Measurements from ENCODE around the gene EPB41L2.
A peak's percentile ranks its signal among the peaks of the same experiment; 100 is the strongest.
"Not testable (repeated sequence)": the region's sequence is repeated elsewhere in the genome, so short reads cannot be mapped to it uniquely, and the experiment has no call there.

Gene EPB41L2

DNA sequence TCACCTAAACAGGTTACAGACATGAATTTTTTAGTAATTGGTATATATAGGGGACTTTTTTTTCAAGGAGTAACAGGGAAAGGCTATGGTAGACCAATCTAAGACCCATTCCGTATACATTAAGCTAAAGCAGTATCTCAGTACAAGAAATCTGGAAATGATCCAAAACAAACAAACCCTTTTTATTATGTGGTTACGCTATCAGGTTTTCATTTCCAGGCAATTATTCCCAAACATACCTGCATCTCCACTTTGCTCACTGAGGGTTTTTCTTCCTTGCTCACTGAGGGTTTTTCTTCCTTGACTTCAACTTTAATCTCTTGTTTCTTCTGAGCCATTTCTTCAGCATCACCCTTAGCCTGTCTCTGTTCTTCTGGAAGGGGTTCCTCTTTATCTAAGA is 107.3 kb downstream of the EPB41L2 start:
- H3K4me2 ChIP-seq: no peak overlapping the region
- peaks cover 36 to 59% (median 51%) of the 10 kb centered on the region in 11 experiments for H3K36me3 ChIP-seq
- H3K4me3 ChIP-seq: no peak overlapping the region
- no peak for TF ChIP-seq Cebpa-rat (IDR thresholded peaks at IDR 0.05)
- no peaks in the 10 kb centered on the region for H3K4me1 ChIP-seq
- no peaks in the 10 kb centered on the region for H4K20me1 ChIP-seq
- H3K27me3 ChIP-seq: no peaks in the 10 kb centered on the region
- H3K9me3 ChIP-seq (replicated peaks in 1 of 11): peaks cover 6 to 40% (median 27%) of the 10 kb centered on the region in 11 experiments; a peak in 19 of 22 replicates
- H3K9ac ChIP-seq: no peak overlapping the region
- no peak overlapping the region for H3K27ac ChIP-seq

DNA sequence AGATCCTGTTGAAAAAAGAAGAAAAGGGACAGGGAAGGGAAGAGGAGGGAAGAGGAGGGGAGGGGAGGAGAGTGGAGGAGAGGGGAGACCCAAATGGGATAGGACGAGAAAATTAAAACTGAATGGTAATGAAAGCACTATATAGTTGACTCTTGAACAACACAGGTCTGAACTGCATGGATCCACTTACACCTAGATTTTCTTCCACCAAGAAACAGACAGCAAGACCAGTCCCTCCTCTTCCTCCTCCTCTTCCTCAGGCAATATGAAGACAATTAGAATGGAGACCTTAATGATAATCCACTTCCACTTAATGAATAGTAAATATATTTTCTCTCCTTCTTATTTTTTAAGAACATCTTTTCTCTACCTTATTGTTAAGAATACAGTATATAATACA is 113.5 kb downstream of the EPB41L2 start:
- no peak for TF ChIP-seq Cebpa-rat (IDR thresholded peaks at IDR 0.05)
- H4K20me1 ChIP-seq: no peaks in the 10 kb centered on the region
- no peaks in the 10 kb centered on the region for H3K27me3 ChIP-seq
- no peak overlapping the region for H3K9ac ChIP-seq
- H3K4me2 ChIP-seq: no peak overlapping the region
- peaks cover 0 to 9% (median 0%) of the 10 kb centered on the region in 10 experiments; a peak in 4 of 20 replicates for H3K4me1 ChIP-seq
- H3K27ac ChIP-seq: no peak overlapping the region
- H3K9me3 ChIP-seq (replicated peaks in 1 of 11): peaks cover 5 to 17% (median 13%) of the 10 kb centered on the region in 11 experiments; a peak in 16 of 22 replicates
- H3K36me3 ChIP-seq: peaks cover 22 to 60% (median 41%) of the 10 kb centered on the region in 11 experiments
- H3K4me3 ChIP-seq: no peak overlapping the region

DNA sequence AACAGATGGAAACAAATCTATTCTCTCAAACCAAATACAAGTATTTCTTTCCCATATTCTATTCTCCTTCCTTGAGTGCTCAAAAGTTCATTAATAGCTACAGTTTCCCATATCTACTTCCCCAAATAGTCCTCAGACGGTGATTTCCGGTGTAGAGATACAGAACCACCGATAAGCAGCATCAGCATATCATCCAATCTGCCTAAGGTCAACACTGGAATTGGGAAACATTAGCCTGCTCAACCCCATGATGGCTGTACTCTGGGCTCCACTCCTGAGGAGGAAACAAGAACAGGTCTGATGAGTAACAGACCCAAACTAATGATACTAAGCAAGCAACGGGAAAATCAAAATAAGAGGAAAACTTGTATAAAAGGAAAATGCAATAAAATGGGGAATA is 115.6 kb downstream of the EPB41L2 start:
- Histone ChIP-seq H3K4me1 (peaks cover 0 to 9% (median 0%) of the 10 kb centered on the region in 10 experiments; a peak in 4 of 20 replicates), H3K4me3 (no peak overlapping the region), H3K9me3 (replicated peaks in 1 of 11) (peaks cover 0 to 7% (median 5%) of the 10 kb centered on the region in 11 experiments; a peak in 9 of 22 replicates), H3K9ac (no peak overlapping the region), H3K36me3 (peaks cover 7 to 52% (median 28%) of the 10 kb centered on the region in 11 experiments; a peak in 20 of 22 replicates), H3K27ac (no peak overlapping the region), H4K20me1 (no peaks in the 10 kb centered on the region), H3K27me3 (no peaks in the 10 kb centered on the region), H3K4me2 (peak overlapping the region in 2 of 11 experiments; percentile 6 to 19; a peak in 1 of 22 replicates)
- TF ChIP-seq Cebpa-rat (IDR thresholded peaks at IDR 0.05): no peak

DNA sequence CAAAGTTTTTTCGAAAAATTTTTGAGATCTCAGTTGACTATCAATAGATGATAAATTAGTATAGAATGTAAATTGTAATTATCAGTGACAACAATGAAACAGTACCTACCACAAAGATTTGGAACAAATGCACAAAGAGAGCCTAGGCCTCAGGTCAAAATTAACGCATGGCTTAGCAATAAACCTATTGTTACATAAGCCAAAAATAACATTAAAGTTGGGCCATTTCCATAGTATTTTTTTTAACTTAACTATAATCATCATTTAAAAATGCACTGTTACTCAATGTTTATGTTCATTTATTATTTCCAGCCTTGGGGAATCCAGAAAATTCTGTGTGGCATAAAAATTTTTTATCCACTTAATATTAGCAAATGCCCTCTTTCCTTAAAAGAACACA is 117.0 kb downstream of the EPB41L2 start:
- Histone ChIP-seq H3K27ac (no peak overlapping the region), H3K36me3 (peaks cover 0 to 40% (median 16%) of the 10 kb centered on the region in 11 experiments; a peak in 15 of 22 replicates), H3K27me3 (no peaks in the 10 kb centered on the region), H3K4me3 (no peak overlapping the region), H4K20me1 (no peaks in the 10 kb centered on the region), H3K4me2 (no peak overlapping the region), H3K9me3 (replicated peaks in 1 of 11) (no peaks in the 10 kb centered on the region), H3K9ac (no peak overlapping the region), H3K4me1 (peaks cover 0 to 9% (median 0%) of the 10 kb centered on the region in 10 experiments; a peak in 4 of 20 replicates)
- TF ChIP-seq Cebpa-rat (IDR thresholded peaks at IDR 0.05): no peak

DNA sequence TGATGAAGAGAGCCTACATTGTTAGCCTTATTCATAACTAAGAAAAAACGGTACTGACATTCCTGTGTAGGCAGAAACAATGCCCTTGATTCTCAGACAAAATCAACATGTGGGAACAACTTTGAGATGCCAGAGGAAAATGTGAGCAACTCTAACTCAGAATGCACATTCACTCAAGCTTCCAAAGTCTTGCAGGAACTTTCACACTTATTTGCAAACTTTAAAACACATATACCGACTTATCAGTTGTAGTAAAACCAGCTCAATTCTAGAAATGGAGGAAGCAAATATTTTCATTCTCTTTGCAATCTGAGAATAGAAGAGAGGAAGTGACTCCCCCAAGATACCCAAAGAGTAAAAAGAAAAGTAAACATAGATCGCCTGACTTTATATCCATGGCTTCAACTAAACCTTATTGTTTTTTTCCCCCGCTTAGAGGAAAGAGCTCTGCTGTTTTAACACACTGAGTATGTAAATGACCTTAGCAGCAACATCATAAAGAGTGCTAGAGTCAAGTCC is 117.6 kb downstream of the EPB41L2 start:
- TF ChIP-seq Cebpa-rat (IDR thresholded peaks at IDR 0.05): no peak
- Histone ChIP-seq H3K9me3 (replicated peaks in 1 of 11) (no peaks in the 10 kb centered on the region), H3K4me1 (peaks cover 0 to 9% (median 0%) of the 10 kb centered on the region in 10 experiments; a peak in 4 of 20 replicates), H3K4me3 (no peak overlapping the region), H3K27me3 (no peaks in the 10 kb centered on the region), H3K27ac (no peak overlapping the region), H3K9ac (no peak overlapping the region), H3K4me2 (no peak overlapping the region), H4K20me1 (no peaks in the 10 kb centered on the region), H3K36me3 (peaks cover 0 to 41% (median 16%) of the 10 kb centered on the region in 11 experiments; a peak in 15 of 22 replicates)

DNA sequence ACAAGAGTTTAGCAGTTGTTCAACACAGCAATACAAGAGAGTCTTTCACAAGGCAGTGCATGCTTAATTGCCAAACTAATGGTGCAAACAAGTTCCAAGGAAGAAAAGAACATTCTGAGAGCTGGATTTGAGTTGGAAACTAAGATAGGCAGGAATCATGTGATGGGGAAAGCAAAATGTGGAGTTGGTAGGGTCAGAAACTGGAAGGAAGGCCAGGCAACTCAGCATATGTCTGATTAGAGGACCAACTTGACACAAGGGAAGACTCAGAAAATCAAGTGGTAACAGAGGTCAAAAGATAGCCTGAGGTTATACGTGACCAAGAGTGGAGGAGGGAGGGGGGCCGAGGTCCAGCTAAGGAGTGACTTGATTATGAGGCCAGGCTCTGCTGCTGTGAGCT is 118.6 kb downstream of the EPB41L2 start:
- Histone ChIP-seq H3K27ac (no peak overlapping the region), H3K4me3 (no peak overlapping the region), H3K9me3 (replicated peaks in 1 of 11) (no peaks in the 10 kb centered on the region), H3K4me1 (peaks cover 0 to 9% (median 0%) of the 10 kb centered on the region in 10 experiments; a peak in 4 of 20 replicates), H4K20me1 (no peaks in the 10 kb centered on the region), H3K36me3 (peaks cover 0 to 46% (median 21%) of the 10 kb centered on the region in 11 experiments; a peak in 16 of 22 replicates), H3K27me3 (no peaks in the 10 kb centered on the region), H3K4me2 (no peak overlapping the region), H3K9ac (no peak overlapping the region)
- no peak for TF ChIP-seq Cebpa-rat (IDR thresholded peaks at IDR 0.05)

DNA sequence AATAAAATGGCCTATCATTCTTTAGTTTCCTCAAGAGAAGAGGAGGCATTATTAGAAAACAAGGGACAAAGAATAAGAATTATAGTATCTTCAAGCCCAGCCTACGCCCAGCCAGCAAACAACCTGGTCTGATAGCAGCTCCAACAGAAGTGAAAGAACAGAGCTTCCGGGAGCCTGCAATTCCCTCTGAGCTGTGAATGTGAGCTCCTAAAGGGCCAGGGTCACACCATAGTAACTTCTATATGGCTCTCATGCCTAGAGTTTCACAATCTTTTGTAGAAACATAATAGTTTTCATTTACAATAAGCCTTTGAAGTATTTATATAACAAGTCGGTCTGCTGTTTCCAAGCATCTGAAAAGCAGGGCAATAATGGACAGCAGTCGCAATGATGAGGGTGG is 119.3 kb downstream of the EPB41L2 start:
- H3K36me3 ChIP-seq: peaks cover 0 to 45% (median 21%) of the 10 kb centered on the region in 11 experiments; a peak in 13 of 22 replicates
- peaks cover 0 to 9% (median 0%) of the 10 kb centered on the region in 10 experiments; a peak in 4 of 20 replicates for H3K4me1 ChIP-seq
- H3K4me3 ChIP-seq: no peak overlapping the region
- H3K9me3 ChIP-seq (replicated peaks in 1 of 11): no peaks in the 10 kb centered on the region
- TF ChIP-seq Cebpa-rat (IDR thresholded peaks at IDR 0.05): no peak
- no peaks in the 10 kb centered on the region for H3K27me3 ChIP-seq
- no peak overlapping the region for H3K4me2 ChIP-seq
- no peak overlapping the region for H3K27ac ChIP-seq
- H3K9ac ChIP-seq: no peak overlapping the region
- no peaks in the 10 kb centered on the region for H4K20me1 ChIP-seq

DNA sequence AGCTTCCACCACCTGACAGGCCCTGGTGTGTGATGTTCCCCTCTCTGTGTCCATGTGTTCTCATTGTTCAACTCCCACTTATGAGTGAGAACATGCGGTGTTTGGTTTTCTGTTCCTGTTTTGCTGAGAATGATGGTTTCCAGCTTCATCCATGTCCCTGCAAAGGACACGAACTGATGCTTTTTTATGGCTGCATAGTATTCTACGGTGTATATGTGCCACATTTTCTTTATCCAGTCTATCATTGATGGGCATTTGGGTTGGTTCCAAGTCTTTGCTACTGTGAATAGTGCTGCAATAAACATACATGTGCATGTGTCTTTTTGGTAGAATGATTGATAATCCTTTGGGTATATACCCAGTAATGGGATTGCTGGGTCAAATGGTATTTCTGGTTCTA is 120.3 kb downstream of the EPB41L2 start:
- H3K36me3 ChIP-seq: peaks cover 0 to 47% (median 17%) of the 10 kb centered on the region in 11 experiments; a peak in 14 of 22 replicates
- H3K4me1 ChIP-seq; H4K20me1 ChIP-seq; H3K27me3 ChIP-seq; H3K9me3 ChIP-seq (replicated peaks in 1 of 11); H3K9ac ChIP-seq; H3K4me2 ChIP-seq; H3K27ac ChIP-seq; H3K4me3 ChIP-seq: not testable (repeated sequence)

DNA sequence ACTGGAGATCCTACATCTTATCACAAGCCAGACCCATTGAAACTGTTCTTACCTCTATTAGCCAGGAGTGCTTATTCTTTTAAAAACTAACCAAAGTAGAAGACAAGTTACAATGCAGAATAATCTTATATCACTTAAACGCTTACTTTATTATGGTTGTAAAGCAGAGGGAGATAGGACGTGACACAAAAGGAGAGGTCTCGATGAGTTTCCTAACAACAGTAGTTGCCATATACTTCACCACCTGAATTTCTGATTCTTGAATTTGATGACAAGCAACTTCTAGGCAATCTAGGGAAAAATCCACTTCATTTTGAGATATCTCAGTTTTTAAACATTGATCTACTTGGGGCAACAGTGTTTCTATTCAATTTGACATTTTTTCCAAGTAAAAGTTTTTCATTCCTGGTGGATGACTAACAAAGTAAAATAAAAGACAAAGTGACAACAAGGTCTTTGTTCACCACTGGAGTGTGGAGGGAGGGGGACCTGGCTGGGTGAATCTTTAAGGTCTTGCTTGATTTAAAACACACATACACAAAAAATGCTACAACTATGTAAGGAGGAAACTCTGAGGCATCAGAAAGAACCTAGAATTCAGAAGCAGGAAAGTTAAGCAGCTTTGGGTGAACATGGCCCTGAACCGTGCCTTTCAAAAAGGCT is 125.0 kb downstream of the EPB41L2 start:
- H3K4me1 ChIP-seq: no peaks in the 10 kb centered on the region
- H3K9me3 ChIP-seq (replicated peaks in 1 of 11): no peaks in the 10 kb centered on the region
- TF ChIP-seq Cebpa-rat (IDR thresholded peaks at IDR 0.05): no peak
- no peak overlapping the region for H3K4me2 ChIP-seq
- H3K4me3 ChIP-seq: no peak overlapping the region
- H3K27ac ChIP-seq: no peak overlapping the region
- no peak overlapping the region for H3K9ac ChIP-seq
- H3K27me3 ChIP-seq: no peaks in the 10 kb centered on the region
- H3K36me3 ChIP-seq: peaks cover 0 to 38% (median 9%) of the 10 kb centered on the region in 11 experiments; a peak in 9 of 22 replicates
- no peaks in the 10 kb centered on the region; a peak in 1 of 22 replicates for H4K20me1 ChIP-seq

All from BLaER1 treated with 17β-estradiol and CSF1 and Interleukin-3, amounts not matched to agents 10 nM and 100 nM (cell line).